T-cell (primary cell): ENCODE data around the gene LAIR2. TPM values are rescaled to one million over a fixed set of nuclear protein-coding genes. Genes with fewer than 3 reads are reported as not detected.
"Not testable (repeated sequence)": the region's sequence is repeated elsewhere in the genome, so short reads cannot be mapped to it uniquely, and the experiment has no call there.

Experiments
- ATAC-seq, 4 experiments: fragments of 200-7000 bp in 3 of 4; fragments of 150-1000 bp in 1 of 4; cut with Tn5 transposase; replicated peaks in 1 of 4; 1 replicate in 3 of 4; 2 replicates in 1 of 4; pipeline ENCODE4 v1.10.0; 2021; ENCODE audit warnings: moderate library complexity in 3 of 4, mild to moderate bottlenecking in 2 of 4, moderate number of reproducible peaks in 1 of 4
- CTCF ChIA-PET, 2 donors: fragments of 300-600 bp; sonication (Branson Sonifier 250); formaldehyde crosslinking; loops; one replicate each; lab custom pipeline; 2022; ENCODE audit warnings: antibody characterized with exemption in 2 of 2; lab: Charles Lee
- POLR2A ChIA-PET, 2 donors: fragments of 300-600 bp; sonication (Branson Sonifier 250); formaldehyde crosslinking; loops; one replicate each; lab custom pipeline; 2022; ENCODE audit warnings: antibody characterized with exemption in 2 of 2; lab: Charles Lee
- DNase-seq, 35 experiments: peaks; one replicate each; pipeline versions ENCODE4 v3.0.0 to v3.0.0-alpha.2; 2013 to 2023
- H3K27ac ChIP-seq: one replicate; pipeline ENCODE4 v1.5.1; 2013; ENCODE audit warnings: low read length
- H3K27me3 ChIP-seq, 2 experiments: replicated peaks in 1 of 2; 1 replicate in 1 of 2; 2 replicates in 1 of 2; pipeline versions ENCODE4 v1.6.1 to v1.7.0; 2013; ENCODE audit warnings: low read length in 1 of 2, mixed read lengths in 1 of 2; ENCODE audit not compliant: control insufficient read depth in 2 of 2, insufficient read depth in 2 of 2; ENCODE audit errors: extremely low read depth in 1 of 2
- H3K36me3 ChIP-seq, 2 donors: 1 replicate in 1 of 2; 2 replicates in 1 of 2; pipeline versions ENCODE4 v1.6.1 to v1.7.0; 2013; ENCODE audit warnings: low read length in 1 of 2; ENCODE audit not compliant: control insufficient read depth in 2 of 2, insufficient read depth in 1 of 2; ENCODE audit errors: extremely low read depth in 1 of 2
- H3K4me1 ChIP-seq, 2 experiments: 1 replicate in 1 of 2; 2 replicates in 1 of 2; pipeline versions ENCODE4 v1.6.1 to v1.7.0; 2013; ENCODE audit warnings: low read length in 2 of 2, mixed read lengths in 1 of 2; ENCODE audit not compliant: insufficient read depth in 2 of 2, control insufficient read depth in 1 of 2; ENCODE audit errors: extremely low read depth in 1 of 2
- H3K4me3 ChIP-seq, 2 donors: 1 replicate in 1 of 2; 2 replicates in 1 of 2; pipeline versions ENCODE4 v1.5.1 to v1.7.0; 2013; ENCODE audit warnings: mild to moderate bottlenecking in 2 of 2, low read length in 1 of 2, moderate library complexity in 1 of 2; ENCODE audit not compliant: control insufficient read depth in 1 of 2; ENCODE audit errors: extremely low read depth in 1 of 2
- H3K9me3 ChIP-seq: 2 replicates; pipeline ENCODE4 v1.7.0; 2013
- H3K27ac Mint-ChIP-seq, 2 donors: one replicate each; pipeline ENCODE4 v1.8.0; 2020 to 2021; ENCODE audit warnings: mild to moderate bottlenecking in 2 of 2, mixed read lengths in 2 of 2
- H3K27me3 Mint-ChIP-seq, 2 donors: one replicate each; pipeline ENCODE4 v1.8.0; 2021 to 2022; ENCODE audit warnings: mixed read lengths in 2 of 2
- H3K36me3 Mint-ChIP-seq: one replicate; pipeline ENCODE4 v1.8.0; 2021; ENCODE audit warnings: mixed read lengths
- H3K4me1 Mint-ChIP-seq, 3 donors: one replicate each; pipeline ENCODE4 v1.8.0; 2020 to 2022; ENCODE audit warnings: mixed read lengths in 3 of 3, mild to moderate bottlenecking in 1 of 3
- H3K4me3 Mint-ChIP-seq, 3 donors: one replicate each; pipeline ENCODE4 v1.8.0; 2020 to 2022; ENCODE audit warnings: mild to moderate bottlenecking in 3 of 3, mixed read lengths in 3 of 3, moderate library complexity in 3 of 3
- H3K9me3 Mint-ChIP-seq, 3 donors: one replicate each; pipeline ENCODE4 v1.8.0; 2020 to 2022; ENCODE audit warnings: mixed read lengths in 3 of 3
- WGBS: methylation state at CpG from one replicate; pipeline ENCODE4 v1.1.5; 2013; ENCODE audit warnings: missing lambda C conversion rate; ENCODE audit not compliant: insufficient coverage; 5-methylcytosine and 5-hydroxymethylcytosine counted together
- total RNA-seq, 35 experiments: library from RNA in 6 of 35; stranded (reverse) in 6 of 35; fragments of 120-200 nt in 1 of 35; gene quantifications; one replicate each; pipeline versions ENCODE4 v1.2.1 to v1.2.4 and lab custom pipeline; 2013 to 2026

LAIR2 gene
- total RNA-seq, 5 donors from 2014 or later (not counting 1 experiment from before 2014, with no cell fraction given) = 0.49 to 16.7 (median 1.3) TPM

DNA sequence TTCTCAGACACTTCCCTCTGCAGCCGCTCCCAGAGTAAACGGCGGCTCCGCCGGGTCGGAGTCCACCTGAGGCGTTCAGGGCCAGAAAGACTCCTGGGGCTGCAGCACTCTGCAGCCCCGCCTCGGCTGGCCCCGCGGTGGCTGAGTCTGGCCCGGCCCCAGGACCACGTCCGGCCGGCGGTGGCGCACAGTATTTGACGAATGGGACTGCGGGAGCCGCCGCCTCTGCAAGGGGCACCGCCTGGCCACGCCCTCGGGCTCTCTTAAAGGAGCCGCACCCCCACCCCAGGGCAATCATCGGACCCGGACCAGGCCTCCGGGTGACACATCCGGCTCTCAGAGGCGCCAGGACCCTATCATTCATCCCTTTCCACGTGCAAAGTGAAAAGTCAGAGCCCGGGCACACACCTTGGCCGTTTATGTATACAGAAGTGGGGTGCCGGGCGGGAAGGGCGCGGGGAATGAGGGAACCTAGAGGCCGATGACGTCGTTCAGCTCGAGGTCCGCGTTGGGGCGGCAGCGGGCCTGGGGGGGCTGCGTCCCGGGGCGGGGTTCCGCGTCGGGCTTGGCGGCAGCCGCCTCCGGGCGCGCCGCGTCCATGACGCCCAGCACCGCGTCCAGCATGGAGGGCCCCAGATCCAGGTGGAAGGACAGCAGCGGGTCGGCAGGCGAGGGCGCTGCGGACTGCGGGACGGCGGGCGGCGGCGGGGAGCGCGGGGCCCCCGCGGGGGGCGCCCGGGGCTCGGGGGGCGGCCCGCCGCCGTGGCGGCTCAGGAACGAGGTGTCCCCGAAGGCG is 37.8 kb upstream of the LAIR2 start:
- H3K27ac Mint-ChIP-seq = peak overlapping the region; percentile 89 to 90
- H3K4me3 ChIP-seq = peak overlapping the region; percentile 83 to 85

DNA sequence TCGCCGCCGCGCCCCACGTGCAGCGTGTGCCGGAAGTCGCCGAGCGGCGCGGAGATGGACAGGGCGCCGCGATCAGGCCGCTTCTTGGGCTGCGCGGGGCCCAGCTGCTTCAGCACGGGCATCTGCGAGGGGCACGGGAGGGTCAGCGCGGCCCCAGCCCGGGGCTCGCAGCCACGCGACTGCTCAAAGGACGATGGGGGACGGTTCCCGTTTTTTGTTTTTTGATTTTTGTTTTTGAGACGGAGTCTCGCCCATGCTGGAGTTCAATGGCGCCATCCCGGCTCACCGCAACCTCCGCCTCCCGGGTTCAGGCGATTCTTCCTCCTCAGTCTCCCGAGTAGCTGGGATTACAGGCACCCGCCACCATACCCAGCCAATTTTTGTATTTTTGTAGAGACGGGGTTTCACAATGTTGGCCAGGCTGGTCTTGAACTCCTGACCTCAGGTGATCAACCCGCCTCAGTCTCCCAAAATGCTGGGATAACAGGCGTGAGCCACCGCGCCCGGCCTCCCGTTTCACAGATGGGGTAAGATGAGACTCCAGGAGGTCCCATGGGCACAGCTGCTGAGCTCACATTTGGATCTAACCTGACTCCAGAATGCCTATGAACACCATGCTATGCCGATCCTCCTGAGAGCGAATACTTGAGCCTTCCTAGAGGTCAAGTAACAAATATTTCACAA is 37.1 kb upstream of the LAIR2 start:
- peaks cover 12 to 24% of the 10 kb centered on the region in 2 donors for H3K27me3 Mint-ChIP-seq
- H3K27ac Mint-ChIP-seq = no peak overlapping the region
- Histone ChIP-seq H3K4me1 (peaks cover 7 to 32% of the 10 kb centered on the region in 2 experiments), H3K27ac (no peak overlapping the region), H3K4me3 (no peak overlapping the region), H3K36me3 (peaks cover 0 to 15% of the 10 kb centered on the region in 2 donors), H3K27me3 (peaks cover 4 to 17% of the 10 kb centered on the region in 2 experiments), H3K9me3 (no peaks in the 10 kb centered on the region)
- H3K9me3 Mint-ChIP-seq = no peaks in the 10 kb centered on the region
- peak overlapping the region; percentile 59 to 76 (median 61) for H3K4me3 Mint-ChIP-seq
- H3K4me1 Mint-ChIP-seq = peaks cover 19 to 32% (median 27%) of the 10 kb centered on the region in 3 donors
- WGBS = 79% methylated on average over 47 of the region's 49 CpGs
- no peak for DNase-seq
- ATAC-seq = no peak
- no peaks in the 10 kb centered on the region for H3K36me3 Mint-ChIP-seq
- ChIA-PET POLR2A (no interaction called here), CTCF (no interaction called here)

More for the DNA sequence above, 37.8 kb upstream of the LAIR2 start:
- H3K9me3 Mint-ChIP-seq = no peaks in the 10 kb centered on the region
- H3K36me3 Mint-ChIP-seq = no peaks in the 10 kb centered on the region
- Histone ChIP-seq H3K27ac (peak overlapping the region; percentile 72), H3K36me3 (peaks cover 4 to 20% of the 10 kb centered on the region in 2 donors), H3K9me3 (no peaks in the 10 kb centered on the region), H3K27me3 (peaks cover 3 to 10% of the 10 kb centered on the region in 2 experiments), H3K4me1 (peaks cover 7 to 35% of the 10 kb centered on the region in 2 experiments)
- POLR2A ChIA-PET = no interaction called here
- ATAC-seq (peak; percentile 19 to 39 (median 38)), DNase-seq (peak in 32 of 35 experiments; percentile 24 to 71 (median 50))
- 7% methylated on average over 84 of the region's 87 CpGs for whole genome bisulfite sequencing
- H3K4me1 Mint-ChIP-seq = peaks cover 16 to 28% (median 24%) of the 10 kb centered on the region in 3 donors
- H3K4me3 Mint-ChIP-seq = peak overlapping the region; percentile 85 to 89 (median 85)
- H3K27me3 Mint-ChIP-seq = peaks cover 5 to 17% of the 10 kb centered on the region in 2 donors
- CTCF ChIA-PET = no interaction called here

DNA sequence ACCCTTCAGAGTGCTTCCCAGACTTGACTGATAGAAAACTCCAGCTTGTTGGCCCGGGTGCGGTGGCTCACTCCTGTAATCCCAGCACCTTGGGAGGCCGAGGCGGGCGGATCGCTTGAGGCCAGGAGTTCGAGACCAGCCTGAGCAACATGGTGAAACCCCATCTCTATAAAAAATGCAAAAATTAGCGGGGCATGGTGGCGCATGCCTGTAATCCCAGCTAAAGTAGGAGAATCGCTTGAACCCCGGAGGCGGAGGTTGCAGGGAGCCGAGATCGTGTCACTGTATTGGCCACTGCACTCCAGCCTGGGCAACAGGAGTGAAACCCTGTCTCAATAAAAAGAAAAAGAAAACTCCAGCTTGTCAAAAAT is 36.5 kb upstream of the LAIR2 start:
- 95% methylated on average over 14 of the region's 14 CpGs for WGBS
- DNase-seq, POLR2A ChIA-PET, ATAC-seq, H3K4me3 ChIP-seq, H3K36me3 Mint-ChIP-seq, H3K9me3 ChIP-seq, H3K36me3 ChIP-seq, H3K9me3 Mint-ChIP-seq, H3K27ac ChIP-seq, H3K27ac Mint-ChIP-seq, CTCF ChIA-PET: not testable (repeated sequence)
- Histone ChIP-seq H3K4me1 (peaks cover 7 to 37% of the 10 kb centered on the region in 2 experiments), H3K27me3 (peaks cover 7 to 22% of the 10 kb centered on the region in 2 experiments)
- Mint-ChIP-seq H3K4me3 (peak overlapping the region; percentile 59 to 76 (median 61)), H3K27me3 (peaks cover 16 to 28% of the 10 kb centered on the region in 2 donors), H3K4me1 (peaks cover 21 to 35% (median 31%) of the 10 kb centered on the region in 3 donors)

DNA sequence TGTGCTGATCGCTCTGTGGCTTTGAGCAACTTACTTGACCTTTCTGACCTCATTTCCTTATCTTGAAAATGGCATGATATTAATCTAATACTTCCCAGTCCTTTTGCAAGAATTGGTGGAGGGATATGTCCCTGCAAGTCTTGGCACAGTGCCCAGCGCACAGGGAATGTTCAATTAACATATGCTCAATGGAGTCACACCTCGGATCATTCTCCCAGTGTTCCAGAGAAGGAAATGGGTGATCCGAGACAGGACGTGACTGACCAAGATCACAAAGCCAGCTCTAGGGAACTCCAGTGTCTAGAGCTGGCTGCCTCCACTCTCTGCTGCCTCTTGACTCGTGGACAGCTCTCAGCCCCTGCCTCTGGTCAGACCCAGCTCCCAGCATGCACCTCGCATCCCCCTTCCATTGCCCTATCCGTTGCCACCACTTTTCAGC is 33.1 kb upstream of the LAIR2 start:
- H3K4me3 Mint-ChIP-seq = no peak overlapping the region
- H3K27ac Mint-ChIP-seq = no peak overlapping the region

DNA sequence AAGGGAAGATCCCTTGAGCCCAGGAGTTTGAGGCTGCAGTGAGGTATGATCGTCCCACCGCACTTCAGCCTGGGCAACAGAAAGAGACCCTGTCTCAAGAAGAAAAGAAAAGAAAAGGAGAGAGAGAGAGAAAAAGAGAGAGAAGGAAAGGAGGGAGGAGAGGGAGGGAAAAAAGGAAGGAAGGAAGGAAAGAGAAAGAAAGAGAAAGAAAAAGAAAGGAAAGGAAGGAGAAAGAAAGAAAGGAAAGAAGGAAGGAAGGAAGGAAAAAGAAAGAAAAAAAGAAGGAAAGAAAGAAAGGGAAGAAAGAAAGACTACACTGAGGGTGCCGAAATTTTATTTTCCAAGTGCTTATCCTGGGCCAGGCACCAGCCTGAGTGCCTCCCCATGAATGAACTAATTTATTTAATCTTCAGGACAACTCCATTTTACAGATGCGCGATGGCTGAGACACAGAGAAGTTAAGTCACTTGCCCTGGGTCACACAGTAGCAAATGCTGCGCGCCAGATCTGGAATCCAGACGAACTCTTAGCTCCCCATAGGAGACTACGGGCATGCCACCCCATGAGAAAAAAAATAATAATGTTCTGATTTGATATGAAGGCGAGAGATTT is 32.2 kb upstream of the LAIR2 start:
- H3K4me3 Mint-ChIP-seq = peak overlapping the region in 1 of 3 donors; percentile 28
- no peaks in the 10 kb centered on the region for H3K9me3 Mint-ChIP-seq
- no peak overlapping the region for H3K27ac Mint-ChIP-seq
- Histone ChIP-seq H3K4me1 (peaks cover 0 to 12% of the 10 kb centered on the region in 2 experiments), H3K4me3 (no peak overlapping the region), H3K36me3 (no peaks in the 10 kb centered on the region), H3K9me3 (no peaks in the 10 kb centered on the region), H3K27me3 (peaks cover 7 to 36% of the 10 kb centered on the region in 2 experiments), H3K27ac (no peak overlapping the region)
- CTCF ChIA-PET = interaction anchor here in 1 of 2 donors (1.0 kb wide), 1 partner anchor 8 kb away, joined by 3 read pairs; no protein-coding TSS in a partner anchor
- peaks cover 9 to 23% (median 14%) of the 10 kb centered on the region in 3 donors for H3K4me1 Mint-ChIP-seq
- no peak for ATAC-seq
- DNase-seq = no peak
- POLR2A ChIA-PET = no interaction called here
- 100% methylated on average over 2 of the region's 10 CpGs for WGBS
- H3K36me3 Mint-ChIP-seq = no peaks in the 10 kb centered on the region
- H3K27me3 Mint-ChIP-seq = peaks cover 32 to 39% of the 10 kb centered on the region in 2 donors

More for the DNA sequence above, 33.1 kb upstream of the LAIR2 start:
- DNase-seq (no peak), ATAC-seq (no peak)
- H3K36me3 ChIP-seq = no peaks in the 10 kb centered on the region
- WGBS = 68% methylated on average over 6 of the region's 8 CpGs
- H3K4me1 Mint-ChIP-seq = peaks cover 9 to 25% (median 15%) of the 10 kb centered on the region in 3 donors
- peaks cover 0 to 17% of the 10 kb centered on the region in 2 experiments for H3K4me1 ChIP-seq
- POLR2A ChIA-PET = no interaction called here
- no peaks in the 10 kb centered on the region for H3K9me3 ChIP-seq
- peaks cover 27 to 39% of the 10 kb centered on the region in 2 donors for H3K27me3 Mint-ChIP-seq
- H3K27ac ChIP-seq = no peak overlapping the region
- CTCF ChIA-PET = interaction anchor here in 1 of 2 donors (0.6 to 1.0 kb wide), 2 partner anchors 9 to 22 kb away, joined by 3 read pairs; no protein-coding TSS in a partner anchor
- H3K9me3 Mint-ChIP-seq = no peaks in the 10 kb centered on the region
- no peaks in the 10 kb centered on the region for H3K36me3 Mint-ChIP-seq
- H3K4me3 ChIP-seq = no peak overlapping the region
- peaks cover 7 to 36% of the 10 kb centered on the region in 2 experiments for H3K27me3 ChIP-seq
